NCI-H1694 treated with DMSO at 0.1 percent for 48 hours (cell line): ENCODE measurements around the gene POLE4.

ENCODE experiments used
- DNase-seq: peaks from one replicate; lab custom pipeline; 2025; lab: John Stamatoyannopoulos, UW

POLE4 gene

DNA sequence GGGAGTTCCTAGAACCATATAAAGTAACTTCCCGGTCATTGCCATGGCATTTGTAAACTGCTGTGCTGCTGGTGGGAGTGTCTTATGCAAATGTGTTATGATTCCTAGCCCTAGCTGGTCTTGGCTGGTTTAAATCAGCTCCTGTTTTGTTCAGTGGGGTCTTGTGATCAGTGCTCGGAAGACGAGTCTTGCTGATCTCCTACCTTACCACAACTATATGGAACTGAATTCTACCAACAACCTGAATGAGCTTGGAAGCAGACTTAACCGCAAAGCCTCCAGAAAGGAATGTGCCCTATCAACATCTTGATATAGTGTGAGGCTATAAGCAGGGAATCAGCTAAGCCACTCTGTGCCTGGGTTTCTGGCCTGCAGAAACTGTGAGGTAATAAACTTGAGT, 33.5 kb downstream of the POLE4 start:
- DNase-seq, result no peak

GRCh38 chr2:74999468-74999867, 41.0 kb downstream of the POLE4 start:
- no peak for DNase-seq

- no peak for DNase-seq
Measured at GRCh38 chr2:75002007-75002406, 43.6 kb downstream of the POLE4 start.

DNA sequence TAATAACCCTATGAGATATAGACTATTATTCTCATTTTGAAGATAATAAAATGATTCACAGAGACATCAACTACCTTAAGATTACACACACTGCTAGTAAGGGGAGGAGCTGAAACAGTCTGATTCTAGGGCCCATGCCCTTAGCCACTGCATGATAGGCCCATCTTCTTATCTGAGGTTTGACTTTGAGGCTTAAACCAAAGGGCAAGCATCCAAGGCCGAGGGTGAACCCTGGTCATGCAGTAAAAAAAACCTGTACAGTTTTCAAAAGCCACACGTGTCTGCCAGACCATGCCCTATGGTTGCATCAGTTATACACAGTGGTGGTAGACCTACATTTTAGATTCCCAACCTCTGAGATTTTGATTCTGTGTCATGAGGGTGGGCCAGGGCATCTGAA, 44.8 kb downstream of the POLE4 start:
- no peak for DNase-seq

- DNase-seq, result no peak
Measured at GRCh38 chr2:75003773-75004172, 45.3 kb downstream of the POLE4 start.

- DNase-seq, result no peak
Measured at GRCh38 chr2:75006041-75006440, 47.6 kb downstream of the POLE4 start.

DNA sequence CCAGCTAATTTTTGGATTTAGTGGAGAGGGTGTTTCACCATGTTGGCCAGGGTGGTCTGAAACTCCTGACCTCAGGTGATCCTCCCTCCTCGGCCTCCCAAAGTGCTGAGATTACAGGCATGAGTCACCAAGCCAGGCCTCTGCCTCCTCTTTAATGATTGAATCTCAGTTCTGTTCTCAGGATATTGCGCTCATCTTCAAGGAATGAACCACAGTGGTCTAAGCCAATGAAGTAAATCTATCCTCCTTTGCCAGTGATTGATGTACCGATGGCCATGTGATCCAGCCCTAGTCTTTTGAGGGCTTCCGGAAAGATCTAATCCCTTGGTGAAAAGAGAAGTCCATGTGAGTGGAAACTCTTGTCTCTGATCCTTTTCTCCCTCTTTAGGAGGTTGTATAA, 48.6 kb downstream of the POLE4 start:
- DNase-seq, result no peak

DNA sequence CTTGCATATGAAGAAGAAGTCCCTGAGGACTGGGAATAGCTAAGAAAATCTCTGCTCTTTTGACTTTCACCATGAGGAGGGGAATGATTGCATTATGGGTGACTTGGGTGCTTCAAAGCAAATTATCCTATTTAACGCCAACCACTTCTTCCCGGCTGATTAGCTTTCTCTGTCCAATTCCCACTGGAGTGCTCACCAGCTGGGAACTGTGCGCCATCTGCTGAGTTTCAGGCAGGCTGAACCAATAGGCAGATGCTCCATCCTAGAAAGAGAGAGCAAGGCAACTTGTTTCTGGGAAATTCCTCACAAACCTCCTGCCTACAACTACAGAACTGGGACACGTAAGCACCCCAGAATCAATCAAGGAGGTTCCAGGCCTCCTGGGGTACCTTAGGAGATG, 49.4 kb downstream of the POLE4 start:
- peak; percentile 93 for DNase-seq

GRCh38 chr2:75010571-75010970, 52.1 kb downstream of the POLE4 start:
- no peak for DNase-seq

DNA sequence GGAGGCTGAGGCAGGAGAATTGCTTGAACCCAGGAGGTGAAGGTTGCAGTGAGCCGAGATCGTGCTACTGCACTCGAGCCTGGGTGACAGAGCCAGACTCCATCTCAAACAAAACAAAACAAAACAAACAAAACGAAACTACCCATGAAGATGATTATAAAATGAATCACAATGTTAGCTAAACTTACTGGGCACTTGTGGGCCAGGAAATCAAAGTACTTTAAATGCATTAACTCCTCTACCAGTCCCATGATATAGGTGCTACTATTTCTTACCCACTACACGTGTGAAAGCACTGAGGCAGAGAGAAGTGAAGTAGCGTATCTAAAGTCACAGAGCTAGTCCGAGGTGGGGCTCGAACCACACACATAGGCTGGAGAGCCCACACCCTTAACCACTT, 53.6 kb downstream of the POLE4 start:
- no peak for DNase-seq

DNA sequence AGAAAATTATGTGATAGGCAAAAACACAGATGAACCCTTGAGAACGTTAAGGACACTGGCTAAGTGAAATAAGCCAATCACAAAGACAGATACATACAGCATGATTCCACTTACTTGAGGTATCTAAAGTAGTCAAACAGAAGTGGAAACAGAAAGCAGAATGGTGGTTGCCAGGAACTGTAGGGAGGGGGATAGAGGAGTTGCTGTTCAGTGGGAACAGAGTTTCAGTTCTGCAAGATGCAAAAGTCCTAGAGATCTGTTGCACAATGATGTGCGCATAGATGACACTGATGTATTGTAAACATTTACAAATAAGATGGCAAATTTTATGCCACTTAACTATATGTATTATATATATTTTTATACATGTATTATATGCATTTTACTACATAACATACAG, 59.7 kb downstream of the POLE4 start:
- no peak for DNase-seq
